HepG2 (cell line): ENCODE measurements around the gene LPXN.

Experiments used
- FOXK2 ChIP-seq: fragments of 450-650 bp; IDR thresholded peaks from 2 replicates; pipeline ENCODE4 v1.6.1; 2016
- IRF2 ChIP-seq: IDR thresholded peaks from 2 replicates; pipeline ENCODE4 v1.6.1; 2018; ENCODE audit warnings: missing genetic modification reagents, missing compliant biosample characterization
- PBX3 ChIP-seq: sonication (generic); formaldehyde crosslinking; IDR thresholded peaks from 2 replicates; pipeline ENCODE4 v1.8.1; 2023; ENCODE audit warnings: missing genetic modification reagents, inconsistent platforms, borderline replicate concordance
- ZNF790 ChIP-seq: sonication (generic); formaldehyde crosslinking; IDR thresholded peaks from 2 replicates; pipeline ENCODE4 v1.8.0; 2022; ENCODE audit warnings: missing genetic modification reagents, mild to moderate bottlenecking, borderline replicate concordance

- TF ChIP-seq IRF2 (CRISPR knock-in tag) (no peak), ZNF790 (no peak), PBX3 (no peak), FOXK2 (no peak)
These were observed 21.0 kb upstream of the LPXN start for GRCh38 chr11:58596621-58597020.
